HG03103 (cell line): ENCODE data around the gene ZDHHC11.
A peak's percentile ranks its signal among the peaks of the same experiment; 100 is the strongest.
"Not testable (repeated sequence)": the region's sequence is repeated elsewhere in the genome, so short reads cannot be mapped to it uniquely, and the experiment has no call there.

Source experiments
- ATAC-seq: cut with Tn5 transposase; IDR thresholded peaks from one replicate; pipeline ENCODE4 v1.9.1; 2021; ENCODE audit warnings: low read depth; ENCODE audit not compliant: unreplicated experiment

ZDHHC11 gene

GRCh38 chr5:880816-881550, 30.2 kb upstream of the ZDHHC11 start:
- no peak for ATAC-seq

- ATAC-seq = not testable (repeated sequence)
These were observed 27.9 kb upstream of the ZDHHC11 start for GRCh38 chr5:878677-879076.

- no peak for ATAC-seq
These were observed 27.3 kb upstream of the ZDHHC11 start for GRCh38 chr5:878125-878524.

- no peak for ATAC-seq
These were observed 25.9 kb upstream of the ZDHHC11 start for GRCh38 chr5:876398-877365.

- ATAC-seq = no peak
These were observed 25.1 kb upstream of the ZDHHC11 start for GRCh38 chr5:875931-876330.

GRCh38 chr5:873328-873727, 22.5 kb upstream of the ZDHHC11 start:
- ATAC-seq = peak; percentile 86

- no peak for ATAC-seq
These were observed 21.5 kb upstream of the ZDHHC11 start for GRCh38 chr5:872301-872700.

- ATAC-seq = no peak
These were observed 21.0 kb upstream of the ZDHHC11 start for GRCh38 chr5:871596-872298.

- ATAC-seq = no peak
These were observed 20.2 kb upstream of the ZDHHC11 start for GRCh38 chr5:870956-871355.

GRCh38 chr5:868428-869135, 17.8 kb upstream of the ZDHHC11 start:
- no peak for ATAC-seq

- ATAC-seq = no peak
These were observed 16.6 kb upstream of the ZDHHC11 start for GRCh38 chr5:867300-867870.

GRCh38 chr5:865771-866170, 15.0 kb upstream of the ZDHHC11 start:
- ATAC-seq = no peak

- no peak for ATAC-seq
These were observed 14.4 kb upstream of the ZDHHC11 start for GRCh38 chr5:865168-865521.

- no peak for ATAC-seq
These were observed 13.8 kb upstream of the ZDHHC11 start for GRCh38 chr5:864492-865167.

GRCh38 chr5:863244-863805, 12.5 kb upstream of the ZDHHC11 start:
- ATAC-seq = no peak

- no peak for ATAC-seq
These were observed 11.8 kb upstream of the ZDHHC11 start for GRCh38 chr5:862367-863243.

GRCh38 chr5:861442-862366, 10.9 kb upstream of the ZDHHC11 start:
- no peak for ATAC-seq
